Nephron (organoid): ENCODE measurements around the gene NDUFA11.

Source experiments
- H3K27ac Mint-ChIP-seq, 3 experiments: 2 replicates each; pipeline ENCODE4 v1.8.0; 2020; ENCODE audit warnings: mixed read lengths in 3 of 3, mild to moderate bottlenecking in 2 of 3, moderate library complexity in 1 of 3
- H3K27me3 Mint-ChIP-seq: 2 replicates; pipeline ENCODE4 v1.8.0; 2021; ENCODE audit warnings: low read depth, mild to moderate bottlenecking, moderate library complexity, mixed read lengths
- H3K36me3 Mint-ChIP-seq: 2 replicates; pipeline ENCODE4 v1.8.0; 2020; ENCODE audit warnings: low read depth, mixed read lengths
- H3K4me1 Mint-ChIP-seq: 2 replicates; pipeline ENCODE4 v1.8.0; 2020; ENCODE audit warnings: mixed read lengths
- H3K4me3 Mint-ChIP-seq, 3 experiments: 2 replicates each; pipeline ENCODE4 v1.8.0; 2020; ENCODE audit warnings: mild to moderate bottlenecking in 3 of 3, mixed read lengths in 3 of 3, moderate library complexity in 2 of 3
- H3K9me3 Mint-ChIP-seq: 2 replicates; pipeline ENCODE4 v1.8.0; 2020; ENCODE audit warnings: mixed read lengths
- CTCF ChIP-seq, 3 experiments: fragments of 200-600 bp; sonication (generic); IDR thresholded peaks; one replicate each; pipeline ENCODE4 v1.5.0; 2021; ENCODE audit warnings: antibody characterized with exemption in 3 of 3; ENCODE audit not compliant: unreplicated experiment in 3 of 3

The NDUFA11 gene

DNA sequence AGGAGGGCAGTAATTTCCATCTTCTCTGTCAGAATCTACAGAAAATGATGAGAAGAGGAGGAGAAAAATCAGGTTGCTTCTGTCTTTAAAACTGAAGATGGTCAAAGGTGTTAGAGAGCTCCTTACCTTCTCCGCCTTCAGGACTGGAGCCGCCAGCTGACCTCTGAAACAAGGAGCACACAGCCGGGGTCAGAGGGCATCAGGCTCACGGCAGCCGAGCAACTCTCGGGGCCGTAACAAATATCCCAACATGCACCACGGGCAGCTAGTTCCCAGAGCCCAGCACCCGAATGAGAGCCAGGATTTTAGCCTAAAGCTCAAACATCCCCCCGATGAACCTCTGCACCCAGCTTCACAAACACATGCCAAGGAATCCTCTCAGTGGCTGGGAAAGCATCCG is 38.1 kb upstream of the NDUFA11 start:
- Mint-ChIP-seq H3K4me1 (peaks cover 70% of the 10 kb centered on the region), H3K27me3 (no peaks in the 10 kb centered on the region), H3K9me3 (no peaks in the 10 kb centered on the region), H3K4me3 (peak overlapping the region in 2 of 3 experiments; percentile 6 to 20), H3K36me3 (peaks cover 47% of the 10 kb centered on the region), H3K27ac (peak overlapping the region; percentile 81 to 98 (median 86))
- no peak for TF ChIP-seq CTCF (IDR thresholded peaks at IDR 0.05; ENCODE audit: unreplicated experiment in 3 of 3)

DNA sequence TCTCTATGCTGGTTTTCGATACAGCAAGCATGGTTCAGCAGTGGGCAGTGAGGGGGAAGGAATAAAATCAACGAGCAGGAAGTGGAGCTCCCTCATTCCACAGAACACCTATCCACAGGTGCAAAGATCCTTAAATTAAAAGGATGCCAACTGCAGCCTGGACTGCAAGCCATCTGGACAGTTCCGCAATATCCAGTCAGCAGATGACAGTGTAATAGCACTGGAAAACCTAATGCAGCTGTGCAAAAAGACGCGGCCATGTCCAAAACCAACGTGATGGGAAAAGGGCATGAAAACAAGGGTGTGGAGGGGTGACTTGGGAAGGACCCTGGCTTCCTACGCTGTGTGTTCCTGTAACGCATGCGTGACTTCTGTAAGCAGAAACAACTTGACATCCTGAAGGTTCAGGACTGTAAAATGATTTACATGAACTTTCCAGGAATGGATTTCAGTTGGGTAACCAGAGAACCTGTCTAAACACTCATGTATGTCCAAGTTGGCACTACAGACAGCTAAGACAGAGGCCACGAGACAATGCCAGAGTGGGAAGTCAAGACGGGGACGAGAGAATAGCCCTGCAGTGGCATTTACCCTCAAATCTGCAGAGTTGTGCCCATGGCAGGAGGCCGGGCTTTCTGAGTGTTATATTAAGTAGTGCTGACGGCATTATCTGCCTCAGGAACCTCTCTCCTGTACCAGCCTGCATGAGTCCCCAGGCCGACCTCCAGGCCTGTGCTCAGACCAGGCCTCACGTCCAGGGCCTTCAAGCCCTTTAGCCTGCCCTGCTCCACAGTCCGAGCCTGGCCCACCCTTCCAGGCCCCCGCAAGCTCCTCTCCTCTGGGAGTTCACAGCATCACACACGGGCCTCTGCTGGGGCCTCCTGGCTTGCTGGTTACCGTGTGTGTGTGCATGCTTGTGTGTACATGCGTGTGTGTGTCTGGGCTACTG is 36.9 kb upstream of the NDUFA11 start:
- Mint-ChIP-seq H3K9me3 (no peaks in the 10 kb centered on the region), H3K36me3 (peaks cover 45% of the 10 kb centered on the region), H3K27ac (peak overlapping the region in 1 of 3 experiments; percentile 98), H3K4me1 (peaks cover 72% of the 10 kb centered on the region), H3K4me3 (no peak overlapping the region), H3K27me3 (no peaks in the 10 kb centered on the region)
- TF ChIP-seq CTCF (IDR thresholded peaks at IDR 0.05; ENCODE audit: unreplicated experiment in 3 of 3) = no peak

GRCh38 chr19:5937550-5937949 is 34.0 kb upstream of the NDUFA11 start:
- Mint-ChIP-seq H3K27me3 (peaks cover 3% of the 10 kb centered on the region), H3K9me3 (no peaks in the 10 kb centered on the region), H3K27ac (peak overlapping the region; percentile 69 to 99 (median 97)), H3K36me3 (peaks cover 43% of the 10 kb centered on the region), H3K4me3 (peak overlapping the region in 1 of 3 experiments; percentile 50), H3K4me1 (peaks cover 75% of the 10 kb centered on the region)
- TF ChIP-seq CTCF (IDR thresholded peaks at IDR 0.05; ENCODE audit: unreplicated experiment in 3 of 3) = no peak

- TF ChIP-seq CTCF (IDR thresholded peaks at IDR 0.05; ENCODE audit: unreplicated experiment in 3 of 3) = no peak
- H3K4me3 Mint-ChIP-seq = peak overlapping the region in 1 of 3 experiments; percentile 62
- H3K36me3 Mint-ChIP-seq = peaks cover 49% of the 10 kb centered on the region
- H3K27me3 Mint-ChIP-seq = peaks cover 3% of the 10 kb centered on the region
- no peaks in the 10 kb centered on the region for H3K9me3 Mint-ChIP-seq
- peaks cover 69% of the 10 kb centered on the region for H3K4me1 Mint-ChIP-seq
- H3K27ac Mint-ChIP-seq = peak overlapping the region; percentile 95 to 99 (median 97)
These were observed 32.7 kb upstream of the NDUFA11 start for GRCh38 chr19:5936292-5936592.

DNA sequence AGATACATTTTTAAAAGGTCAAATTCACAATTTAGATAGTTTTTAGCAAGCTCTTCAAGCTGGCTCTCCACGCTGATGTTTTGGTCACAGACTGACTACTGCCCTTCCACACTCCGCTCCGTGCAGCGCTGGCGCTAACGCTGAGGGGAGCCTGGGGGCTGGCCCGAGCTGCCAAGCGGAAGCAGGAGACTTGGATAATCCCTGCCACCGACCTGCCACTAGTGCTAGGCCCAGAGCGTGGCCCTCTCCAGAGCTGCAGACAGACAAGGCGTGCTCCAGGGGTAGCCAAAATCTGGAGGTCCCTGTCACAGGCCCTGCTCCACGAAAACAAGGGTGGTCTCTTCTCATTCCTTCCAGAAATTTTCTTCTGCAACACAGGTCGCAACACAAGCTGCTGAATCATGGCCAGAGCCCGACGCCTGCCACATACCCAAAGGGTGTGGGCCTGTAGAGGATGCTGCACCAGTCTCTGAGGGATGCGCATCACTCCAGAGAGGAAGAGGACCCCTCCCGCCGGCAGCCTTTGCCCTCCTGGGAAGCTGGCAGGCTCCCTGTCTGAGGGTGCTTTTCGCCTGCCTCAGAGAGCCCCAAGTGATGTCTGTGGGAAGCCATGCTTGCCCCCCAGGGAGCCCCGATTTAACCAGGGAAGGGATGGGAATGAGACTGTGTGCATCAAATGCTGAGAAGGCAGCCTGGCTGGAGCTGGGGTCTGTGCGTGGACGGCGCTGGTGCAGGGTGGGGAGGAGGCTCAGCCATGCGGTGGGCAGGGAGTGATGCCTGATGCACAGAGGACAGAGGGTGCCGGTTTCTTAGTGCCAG is 32.1 kb upstream of the NDUFA11 start:
- H3K9me3 Mint-ChIP-seq = no peaks in the 10 kb centered on the region
- peaks cover 3% of the 10 kb centered on the region for H3K27me3 Mint-ChIP-seq
- peak overlapping the region; percentile 95 to 99 (median 97) for H3K27ac Mint-ChIP-seq
- H3K4me1 Mint-ChIP-seq = peaks cover 66% of the 10 kb centered on the region
- no peak for TF ChIP-seq CTCF (IDR thresholded peaks at IDR 0.05; ENCODE audit: unreplicated experiment in 3 of 3)
- H3K36me3 Mint-ChIP-seq = peaks cover 51% of the 10 kb centered on the region
- H3K4me3 Mint-ChIP-seq = peak overlapping the region; percentile 15 to 62 (median 58)
